K562 (cell line): ENCODE results near the gene GFRA1. TPM values are rescaled to one million over a fixed set of nuclear protein-coding genes. Genes with fewer than 3 reads are reported as not detected.

Experiments used
- ATAC-seq: fragments of 200-7000 bp; cut with Tn5 transposase; 3 replicates; pipeline ENCODE4 v1.9.1; 2020; ENCODE audit warnings: moderate library complexity
- BruUV-seq: library from RNA; stranded (reverse); fragments of 400-500 nt; replicated peaks from 2 replicates; lab custom pipeline; 2021; lab: Mats Ljungman, UMichigan
- CTCF ChIA-PET: fragments of 300-600 bp; formaldehyde crosslinking; extraction: SDS; loops from one replicate; lab custom pipeline; 2021; ENCODE audit warnings: low intra/inter-chr PET ratio; lab: Yijun Ruan, JAX
- POLR2A ChIA-PET: fragments of 300-600, 350-650 bp; sonication (Branson Sonifier 250); formaldehyde crosslinking; extraction: SDS; loops from one replicate; lab custom pipeline; 2021; ENCODE audit warnings: antibody characterized with exemption, inconsistent platforms; lab: Yijun Ruan, JAX
- DNase-seq, 4 experiments: peaks; one replicate each; pipeline versions ENCODE4 v3.0.0 to v3.0.0-alpha.2; 2011 to 2018; ENCODE audit warnings: low spot score in 3 of 4, mixed read lengths in 3 of 4; ENCODE audit errors: extremely low read depth in 1 of 4
- FAIRE-seq: peaks from 2 replicates; lab custom pipeline; 2011; peaks lifted over from hg19 to GRCh38; lab: Jason Lieb, UNC
- H2AFZ ChIP-seq: 2 replicates; pipeline ENCODE4 v1.6.0; 2011; ENCODE audit warnings: low read depth, low read length, control low read depth, inconsistent platforms
- H3K27ac ChIP-seq: fragments of 200-600 bp; 3 replicates; pipeline ENCODE4 v1.8.0; 2011; ENCODE audit warnings: low read depth, mild to moderate bottlenecking, control low read depth, inconsistent platforms, low read length, moderate library complexity, mixed read lengths; ENCODE audit errors: extremely low read depth
- H3K27me3 ChIP-seq, 2 experiments: fragments of 300-600 bp in 1 of 2; 2 replicates in 1 of 2; 3 replicates in 1 of 2; pipeline versions ENCODE4 v1.6.0 to v1.8.0; 2011; ENCODE audit warnings: inconsistent platforms in 2 of 2, low read length in 2 of 2, mild to moderate bottlenecking in 1 of 2, mixed read lengths in 1 of 2, moderate library complexity in 1 of 2; ENCODE audit not compliant: control insufficient read depth in 2 of 2, insufficient read depth in 2 of 2
- H3K36me3 ChIP-seq: fragments of 300-600 bp; 3 replicates; pipeline ENCODE4 v1.8.0; 2011; ENCODE audit warnings: mild to moderate bottlenecking, low read length, inconsistent platforms; ENCODE audit not compliant: control insufficient read depth, insufficient read depth
- H3K4me1 ChIP-seq, 2 experiments: fragments of 200-600 bp in 1 of 2; replicated peaks in 1 of 2; 2 replicates in 1 of 2; 3 replicates in 1 of 2; pipeline versions ENCODE4 v1.5.1 to v1.8.0; 2011; ENCODE audit warnings: inconsistent platforms in 2 of 2, low read length in 2 of 2, mild to moderate bottlenecking in 1 of 2, mixed read lengths in 1 of 2, moderate library complexity in 1 of 2; ENCODE audit not compliant: control insufficient read depth in 2 of 2, insufficient read depth in 2 of 2
- H3K4me2 ChIP-seq: 2 replicates; pipeline ENCODE4 v1.6.1; 2011; ENCODE audit warnings: low read length, control low read depth, inconsistent platforms, mixed read lengths; ENCODE audit not compliant: insufficient read depth
- H3K4me3 ChIP-seq: fragments of 200-600 bp; sonication (generic), shearing (Covaris generic); 2 replicates; pipeline ENCODE4 v1.5.1; 2016; ENCODE audit warnings: control low read depth, inconsistent platforms
- H3K79me2 ChIP-seq: fragments of 200-600 bp; 3 replicates; pipeline ENCODE4 v1.8.0; 2011; ENCODE audit warnings: low read length, inconsistent platforms; ENCODE audit not compliant: control insufficient read depth, insufficient read depth
- H3K9ac ChIP-seq, 2 experiments: 2 replicates each; pipeline versions ENCODE4 v1.6.0 to v1.6.1; 2011; ENCODE audit warnings: low read depth in 2 of 2, low read length in 2 of 2, control low read depth in 1 of 2, inconsistent platforms in 1 of 2, mild to moderate bottlenecking in 1 of 2, mixed read lengths in 1 of 2; ENCODE audit not compliant: insufficient read depth in 1 of 2
- H3K9me1 ChIP-seq: one replicate; pipeline ENCODE4 v1.6.0; 2011; ENCODE audit warnings: inconsistent platforms, mild to moderate bottlenecking, low read length, moderate library complexity; ENCODE audit not compliant: control insufficient read depth, insufficient read depth
- H3K9me3 ChIP-seq: replicated peaks from 2 replicates; pipeline ENCODE4 v1.5.1; 2011; ENCODE audit warnings: low read depth, low read length, inconsistent platforms; ENCODE audit not compliant: control insufficient read depth, insufficient read depth
- H4K20me1 ChIP-seq: replicated peaks from 2 replicates; pipeline ENCODE4 v1.6.1; 2011; ENCODE audit warnings: low read length, inconsistent platforms, mixed read lengths; ENCODE audit not compliant: control insufficient read depth, insufficient read depth
- BDP1 ChIP-seq: IDR thresholded peaks from 3 replicates; pipeline ENCODE4 v1.6.1; 2011; ENCODE audit not compliant: insufficient read length, insufficient read depth
- CBX8 ChIP-seq: fragments of 200-600 bp; sonication (generic); IDR thresholded peaks from 2 replicates; pipeline ENCODE4 v1.6.1; 2012; ENCODE audit warnings: borderline replicate concordance, mixed run types, low read depth, mild to moderate bottlenecking, moderate library complexity, mixed read lengths, low read length, control low read depth, inconsistent platforms; ENCODE audit not compliant: poor library complexity, severe bottlenecking; ENCODE audit errors: extremely low read depth
- HDAC3 ChIP-seq: fragments of 450-650 bp; IDR thresholded peaks from 2 replicates; pipeline ENCODE4 v1.6.1; 2018; ENCODE audit warnings: borderline replicate concordance, mild to moderate bottlenecking, moderate library complexity; ENCODE audit not compliant: partially characterized antibody
- SIN3A ChIP-seq, 2 experiments: fragments of 150-350 bp in 1 of 2; IDR thresholded peaks; 2 replicates each; pipeline ENCODE4 v1.6.1; 2011 to 2016; ENCODE audit warnings: borderline replicate concordance in 2 of 2, low read depth in 2 of 2, low read length in 2 of 2, mild to moderate bottlenecking in 2 of 2, moderate library complexity in 2 of 2; ENCODE audit not compliant: control insufficient read depth in 1 of 2
- SNRNP70 ChIP-seq: fragments of 200-400 bp; formaldehyde crosslinking; optimal IDR thresholded peaks from 2 replicates; pipeline ENCODE3; 2017; ENCODE audit warnings: low read depth, low read length
- TAL1 ChIP-seq: fragments of 450-650 bp; IDR thresholded peaks from 2 replicates; pipeline ENCODE4 v1.6.1; 2016; ENCODE audit warnings: mild to moderate bottlenecking
- TCF7 ChIP-seq: sonication (generic); IDR thresholded peaks from 2 replicates; pipeline ENCODE4 v1.6.1; 2016; ENCODE audit warnings: antibody characterized with exemption, borderline replicate concordance
- TEAD1 ChIP-seq, 2 experiments: fragments of 450-650 bp in 1 of 2; sonication (generic) in 1 of 2; formaldehyde crosslinking; IDR thresholded peaks; 2 replicates each; pipeline versions ENCODE4 v1.4.0 to v1.8.0; 2020 to 2022; ENCODE audit warnings: mild to moderate bottlenecking in 2 of 2, missing genetic modification reagents in 1 of 2
- ZNF174 ChIP-seq: fragments of 250-450 bp; sonication (Bioruptor Pico); IDR thresholded peaks from 2 replicates; pipeline ENCODE4 v1.4.0; 2020; ENCODE audit warnings: mild to moderate bottlenecking
- ZNF212 ChIP-seq: fragments of 450-650 bp; formaldehyde crosslinking; IDR thresholded peaks from 2 replicates; pipeline ENCODE4 v1.4.0; 2020; ENCODE audit warnings: mild to moderate bottlenecking
- ZNF780A ChIP-seq: fragments of 250-450 bp; sonication (Bioruptor Pico); IDR thresholded peaks from 2 replicates; pipeline ENCODE4 v1.5.0; 2021; ENCODE audit warnings: mild to moderate bottlenecking
- in situ Hi-C: fragments of 300-500 bp; cut with MboI; formaldehyde crosslinking; loops from 4 replicates; pipeline ENCODE4 v1.15.0; 2018; ENCODE audit warnings: inconsistent platforms, mixed read lengths
- intact Hi-C: fragments of 100-400 bp; cut with micrococcal nuclease; formaldehyde crosslinking; loops from 2 replicates; pipeline ENCODE4 v1.14.2; 2022
- polyA plus RNA-seq, 8 experiments: library from polyadenylated mRNA; depleted of rRNA in 4 of 8; stranded (reverse) in 5 of 8; unstranded in 3 of 8; fragments of >200 nt; fragmentation: Nextera tagmentation in 2 of 8; fragmentation: Illumina TruSeq in 1 of 8; extraction: Ambion mirVana in 2 of 8; extraction: Trizol in 1 of 8; gene quantifications; 2 replicates each; pipeline versions ENCODE4 v1.2.1 to v1.2.3, GENCODE V29; 2011 to 2014; ENCODE audit warnings: inconsistent platforms in 1 of 8, missing spikeins in 1 of 8
- total RNA-seq, 7 experiments: library from RNA; depleted of rRNA in 6 of 7; stranded (reverse); fragments of >200 nt in 6 of 7; fragmentation: Illumina TruSeq in 2 of 7; extraction: Trizol in 2 of 7; gene quantifications; 2 replicates each; pipeline versions ENCODE4 v1.2.1 to v1.2.3, GENCODE V29; 2011 to 2021; ENCODE audit warnings: low replicate concordance in 1 of 7

The GFRA1 gene
- total and polyA plus RNA-seq, 9 of the 15 experiments (the other 6 are each of a cell fraction or from before 2014, with no cell fraction given) = 0.04 TPM; not detected in 8

DNA sequence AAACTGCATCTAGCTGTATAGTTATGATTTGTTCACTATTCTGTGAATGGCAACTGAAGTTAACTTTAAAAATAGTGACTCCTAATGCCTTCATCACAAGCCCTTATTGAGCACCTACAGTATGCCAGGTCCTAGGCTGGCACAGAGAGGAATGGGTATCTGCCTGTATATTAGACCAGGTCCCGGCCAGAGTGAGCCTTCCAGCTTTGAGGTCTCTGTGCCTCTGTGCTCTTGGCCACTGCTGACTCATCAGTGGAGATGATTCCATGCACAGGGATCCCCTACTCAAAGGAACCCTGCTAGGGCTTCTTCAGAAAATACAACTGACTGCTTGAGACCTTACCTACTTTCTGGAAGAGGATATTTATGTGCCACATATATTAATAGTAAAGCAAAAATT lies 118.4 kb downstream of the GFRA1 start (continued):
- no peak for TF ChIP-seq SIN3A (IDR thresholded peaks at IDR 0.05; ENCODE audit: borderline replicate concordance in 2 of 2, control insufficient read depth in 1 of 2, low read depth in 2 of 2, low read length in 2 of 2)

DNA sequence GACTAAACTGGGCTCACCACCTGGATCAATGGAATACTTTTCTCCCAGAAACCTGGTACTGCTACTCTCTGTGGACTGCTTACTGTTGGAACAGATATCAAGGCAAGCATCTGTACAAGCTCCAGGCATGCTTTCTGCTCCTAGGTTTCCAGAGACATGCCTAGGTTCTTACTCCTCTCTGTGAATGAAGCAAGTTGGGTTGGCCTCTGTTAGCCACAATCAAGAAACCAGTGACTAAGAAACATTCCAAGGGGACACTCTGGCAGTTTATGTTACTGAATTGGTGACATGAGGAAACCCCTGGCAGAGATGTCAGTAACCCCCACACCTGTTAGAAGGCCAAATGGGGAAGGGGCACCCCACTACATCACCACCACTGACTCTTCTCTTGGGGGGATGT lies 121.9 kb downstream of the GFRA1 start:
- BruUV-seq = no TSS peak
- intact Hi-C loops (no loop called here), in situ Hi-C loops (no loop called here)
- ChIA-PET CTCF (no interaction called here), POLR2A (no interaction called here)
- Histone ChIP-seq H3K4me2 (no peak overlapping the region), H3K4me3 (no peak overlapping the region), H3K36me3 (no peaks in the 10 kb centered on the region), H2AFZ (no peak overlapping the region), H4K20me1 (no peaks in the 10 kb centered on the region), H3K27me3 (no peaks in the 10 kb centered on the region), H3K9ac (no peak overlapping the region), H3K27ac (no peak overlapping the region), H3K9me1 (no peaks in the 10 kb centered on the region), H3K79me2 (no peaks in the 10 kb centered on the region), H3K9me3 (no peaks in the 10 kb centered on the region), H3K4me1 (no peaks in the 10 kb centered on the region)
- ATAC-seq (no peak), FAIRE-seq (no peak), DNase-seq (no peak)
- TF ChIP-seq BDP1 (no peak), ZNF174 (CRISPR knock-in tag) (no peak), ZNF212 (CRISPR knock-in tag) (no peak), TEAD1 (CRISPR knock-in tag; IDR thresholded peaks at IDR 0.05) (no peak), SNRNP70 (no peak), TAL1 (no peak), CBX8 (no peak), TCF7 (no peak), ZNF780A (no peak), HDAC3 (no peak)
